GM19238 (cell line): ENCODE data around the gene DPH1.
"Not testable (repeated sequence)": the region's sequence is repeated elsewhere in the genome, so short reads cannot be mapped to it uniquely, and the experiment has no call there.

Experiments used
- DNase-seq: peaks from one replicate; pipeline ENCODE4 v3.0.0; 2011; ENCODE audit warnings: low spot score; ENCODE audit not compliant: insufficient read length

The DPH1 gene

GRCh38 chr17:2029911-2030778, at the start of gene DPH1:
TSS of gene DPH1 (plus strand) at chr17:2030153. CDS start at chr17:2030170, 17 bp downstream.
- peak; percentile 91 for DNase-seq

- DNase-seq = no peak
These were observed 49.2 kb upstream of the DPH1 start for GRCh38 chr17:1980665-1981250.

- DNase-seq = not testable (repeated sequence)
These were observed 47.1 kb upstream of the DPH1 start for GRCh38 chr17:1982793-1983366.

- DNase-seq = no peak
These were observed 44.9 kb upstream of the DPH1 start for GRCh38 chr17:1985093-1985492.

GRCh38 chr17:1985686-1986085, 44.3 kb upstream of the DPH1 start:
- DNase-seq = no peak

GRCh38 chr17:1986783-1987451, 43.0 kb upstream of the DPH1 start:
- no peak for DNase-seq

GRCh38 chr17:1989135-1989534, 40.8 kb upstream of the DPH1 start:
- no peak for DNase-seq

- DNase-seq = no peak
These were observed 37.4 kb upstream of the DPH1 start for GRCh38 chr17:1992541-1992940.

GRCh38 chr17:1994707-1995106, 35.2 kb upstream of the DPH1 start:
- DNase-seq = no peak

GRCh38 chr17:1995321-1995892, 34.5 kb upstream of the DPH1 start:
- DNase-seq = no peak

- DNase-seq = no peak
These were observed 33.8 kb upstream of the DPH1 start for GRCh38 chr17:1995907-1996799.

GRCh38 chr17:1996800-1997288, 33.1 kb upstream of the DPH1 start:
- DNase-seq = no peak

GRCh38 chr17:1997289-1997926, 32.5 kb upstream of the DPH1 start:
- DNase-seq = no peak

GRCh38 chr17:1997927-1998742, 31.8 kb upstream of the DPH1 start:
- no peak for DNase-seq

- no peak for DNase-seq
These were observed 30.2 kb upstream of the DPH1 start for GRCh38 chr17:1999557-2000251.

- no peak for DNase-seq
These were observed 27.1 kb upstream of the DPH1 start for GRCh38 chr17:2002767-2003329.

GRCh38 chr17:2003525-2003924, 26.4 kb upstream of the DPH1 start:
- no peak for DNase-seq

- DNase-seq = no peak
These were observed 25.5 kb upstream of the DPH1 start for GRCh38 chr17:2004435-2004952.
